Bone marrow (tissue), 2 donors: ENCODE results near the gene CACHD1.

ENCODE experiments used
- DNase-seq, 2 donors: peaks; one replicate each; lab custom pipeline; 2025; lab: John Stamatoyannopoulos, UW

CACHD1 gene

GRCh38 chr1:64469977-64470664 lies at the start of gene CACHD1:
TSS of gene CACHD1 (plus strand) at chr1:64470129. CDS start at chr1:64470745, 616 bp downstream.
- peak in 1 of 2 donors; percentile 21 for DNase-seq

GRCh38 chr1:64421377-64421776 lies 48.6 kb upstream of the CACHD1 start:
- DNase-seq, result no peak

- no peak for DNase-seq
Observed at GRCh38 chr1:64423526-64423925, 46.4 kb upstream of the CACHD1 start.

- DNase-seq, result no peak
Observed at GRCh38 chr1:64424412-64424811, 45.5 kb upstream of the CACHD1 start.

- DNase-seq, result no peak
Observed at GRCh38 chr1:64425521-64425920, 44.4 kb upstream of the CACHD1 start.

- DNase-seq, result no peak
Observed at GRCh38 chr1:64426681-64427080, 43.2 kb upstream of the CACHD1 start.

GRCh38 chr1:64427879-64428278 lies 42.0 kb upstream of the CACHD1 start:
- no peak for DNase-seq

- DNase-seq, result no peak
Observed at GRCh38 chr1:64433308-64433707, 36.6 kb upstream of the CACHD1 start.

GRCh38 chr1:64433747-64434146 lies 36.2 kb upstream of the CACHD1 start:
- DNase-seq, result no peak

GRCh38 chr1:64435000-64435399 lies 34.9 kb upstream of the CACHD1 start:
- DNase-seq, result no peak

- DNase-seq, result no peak
Observed at GRCh38 chr1:64437453-64437852, 32.5 kb upstream of the CACHD1 start.

GRCh38 chr1:64440183-64440826 lies 29.6 kb upstream of the CACHD1 start:
- DNase-seq, result no peak

- DNase-seq, result no peak
Observed at GRCh38 chr1:64451440-64451839, 18.5 kb upstream of the CACHD1 start.

GRCh38 chr1:64453688-64454087 lies 16.2 kb upstream of the CACHD1 start:
- DNase-seq, result no peak

GRCh38 chr1:64458915-64459314 lies 11.0 kb upstream of the CACHD1 start:
- DNase-seq, result no peak

- DNase-seq, result no peak
Observed at GRCh38 chr1:64459743-64460142, 10.2 kb upstream of the CACHD1 start.

- no peak for DNase-seq
Observed at GRCh38 chr1:64466033-64466432, 3.9 kb upstream of the CACHD1 start.

GRCh38 chr1:64469116-64469976 lies 583 bp upstream of the CACHD1 start:
- no peak for DNase-seq

GRCh38 chr1:64470665-64471217 lies 812 bp downstream of the CACHD1 start:
- DNase-seq, result peak in 1 of 2 donors; percentile 36

- DNase-seq, result peak in 1 of 2 donors; percentile 3
Observed at GRCh38 chr1:64471218-64472039, 1.5 kb downstream of the CACHD1 start.

- DNase-seq, result no peak
Observed at GRCh38 chr1:64472040-64472376, 2.1 kb downstream of the CACHD1 start.

- no peak for DNase-seq
Observed at GRCh38 chr1:64472805-64473204, 2.9 kb downstream of the CACHD1 start.
